Amniotic stem cell (primary cell): ENCODE measurements around the gene MYO18A.
"Not testable (repeated sequence)": the region's sequence is repeated elsewhere in the genome, so short reads cannot be mapped to it uniquely, and the experiment has no call there.

Experiments
- DNase-seq: peaks from one replicate; lab custom pipeline; 2025; lab: John Stamatoyannopoulos, UW

Gene MYO18A

GRCh38 chr17:29180034-29180787 is at the start of gene MYO18A:
TSS of gene MYO18A (minus strand) at chr17:29180398. CDS start at chr17:29166940, 13,458 bp downstream.
- peak; percentile 71 for DNase-seq

- DNase-seq, result no peak
These were observed 45.2 kb upstream of the MYO18A start for GRCh38 chr17:29225396-29225795.

GRCh38 chr17:29221338-29221737 is 41.1 kb upstream of the MYO18A start:
- DNase-seq, result not testable (repeated sequence)

- DNase-seq, result peak; percentile 82
These were observed 39.3 kb upstream of the MYO18A start for GRCh38 chr17:29219378-29220047.

- DNase-seq, result no peak
These were observed 36.7 kb upstream of the MYO18A start for GRCh38 chr17:29216856-29217255.

GRCh38 chr17:29216181-29216580 is 36.0 kb upstream of the MYO18A start:
- DNase-seq, result no peak

- no peak for DNase-seq
These were observed 35.5 kb upstream of the MYO18A start for GRCh38 chr17:29215717-29216116.

- DNase-seq, result no peak
These were observed 35.0 kb upstream of the MYO18A start for GRCh38 chr17:29215174-29215573.

GRCh38 chr17:29214215-29215146 is 34.3 kb upstream of the MYO18A start:
- no peak for DNase-seq

GRCh38 chr17:29212681-29213121 is 32.5 kb upstream of the MYO18A start:
- DNase-seq, result no peak

GRCh38 chr17:29212094-29212631 is 32.0 kb upstream of the MYO18A start:
- no peak for DNase-seq

- DNase-seq, result no peak
These were observed 30.7 kb upstream of the MYO18A start for GRCh38 chr17:29210879-29211278.

GRCh38 chr17:29209073-29209472 is 28.9 kb upstream of the MYO18A start:
- DNase-seq, result no peak

- DNase-seq, result no peak
These were observed 27.8 kb upstream of the MYO18A start for GRCh38 chr17:29207975-29208374.

GRCh38 chr17:29205047-29205446 is 24.8 kb upstream of the MYO18A start:
- no peak for DNase-seq

- DNase-seq, result not testable (repeated sequence)
These were observed 24.0 kb upstream of the MYO18A start for GRCh38 chr17:29204068-29204804.

- no peak for DNase-seq
These were observed 17.5 kb upstream of the MYO18A start for GRCh38 chr17:29197516-29198272.

GRCh38 chr17:29196769-29197515 is 16.7 kb upstream of the MYO18A start:
- no peak for DNase-seq

- no peak for DNase-seq
These were observed 15.4 kb upstream of the MYO18A start for GRCh38 chr17:29195465-29196081.
